Neural progenitor cell (in vitro differentiated cells): Measurements from ENCODE around the gene ZBTB9.

Source experiments
- CTCF ChIP-seq: fragments of 200-600 bp; sonication (generic); IDR thresholded peaks from 2 replicates; pipeline ENCODE4 v1.5.1; 2017; ENCODE audit warnings: antibody characterized with exemption, mild to moderate bottlenecking
- EZH2phosphoT487 ChIP-seq: fragments of 200-600 bp; sonication (generic); IDR thresholded peaks from 2 replicates; pipeline ENCODE4 v1.6.1; 2017; ENCODE audit warnings: antibody characterized with exemption

DNA sequence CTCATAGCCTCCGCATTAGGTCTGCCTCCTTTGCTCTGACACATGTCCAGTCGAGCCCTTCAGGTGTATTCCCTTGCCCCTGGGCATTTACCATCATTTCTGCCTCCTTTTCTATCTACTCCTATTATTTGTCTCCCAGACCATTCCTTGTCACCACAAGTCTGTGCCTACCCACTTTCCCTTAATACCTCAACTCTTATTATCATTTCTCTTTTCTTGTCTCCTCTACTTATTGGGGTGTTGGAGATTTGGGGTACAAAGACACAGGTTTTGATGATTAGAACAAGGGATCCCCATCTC lies 33.1 kb upstream of the ZBTB9 start:
- TF ChIP-seq CTCF (no peak), EZH2phosphoT487 (no peak)
